Activated gamma-delta T cell treated with Interleukin-2 at 50 U/mL for 16 hours (primary cell): ENCODE measurements around the gene ARSA.

ENCODE experiments used
- DNase-seq: peaks from one replicate; pipeline ENCODE4 v3.0.0-alpha.2; 2020

ARSA gene

DNA sequence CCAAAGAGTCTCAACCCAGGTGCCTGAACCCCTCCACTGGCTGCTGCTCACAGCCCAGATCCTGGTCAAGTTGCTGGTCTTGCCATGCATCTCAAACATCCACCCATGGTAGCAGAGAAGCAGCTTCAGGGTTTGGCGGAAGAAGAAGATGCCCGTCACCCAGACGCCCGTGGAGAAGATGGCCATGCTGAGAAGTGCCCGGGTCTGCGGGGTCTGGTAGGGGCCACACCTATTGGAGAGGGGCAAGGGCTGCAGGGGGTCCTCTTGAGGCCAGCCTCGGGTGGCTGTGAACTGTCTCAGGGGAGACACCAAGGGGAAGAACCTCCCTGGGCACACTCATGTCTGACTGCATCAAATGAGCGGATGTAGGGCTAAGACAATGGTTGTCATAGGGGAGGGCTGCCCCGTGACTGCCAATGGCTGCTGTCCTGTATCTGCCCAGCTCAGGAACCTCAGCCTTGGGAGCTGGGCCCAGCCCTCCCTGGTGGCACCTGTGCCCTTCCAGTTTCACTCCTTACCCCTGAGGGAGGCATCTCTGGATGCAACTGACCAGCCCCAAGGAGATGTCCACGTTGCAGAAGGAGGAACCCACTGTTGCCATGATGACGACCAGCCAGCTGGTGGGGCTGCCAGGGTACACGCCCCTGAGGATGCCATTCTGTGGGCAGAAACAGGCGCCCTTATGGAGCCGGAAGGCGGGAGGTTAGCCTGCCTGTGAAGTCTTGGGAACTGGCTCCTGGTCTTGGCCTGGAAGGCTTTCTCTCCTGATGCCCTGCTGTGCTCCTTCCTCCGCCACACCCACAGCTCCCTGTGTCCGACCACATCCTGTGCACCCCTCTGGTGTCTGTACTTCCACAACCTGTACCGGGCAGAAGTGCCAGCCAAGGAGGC, 50.9 kb downstream of the ARSA start:
- DNase-seq, result no peak

DNA sequence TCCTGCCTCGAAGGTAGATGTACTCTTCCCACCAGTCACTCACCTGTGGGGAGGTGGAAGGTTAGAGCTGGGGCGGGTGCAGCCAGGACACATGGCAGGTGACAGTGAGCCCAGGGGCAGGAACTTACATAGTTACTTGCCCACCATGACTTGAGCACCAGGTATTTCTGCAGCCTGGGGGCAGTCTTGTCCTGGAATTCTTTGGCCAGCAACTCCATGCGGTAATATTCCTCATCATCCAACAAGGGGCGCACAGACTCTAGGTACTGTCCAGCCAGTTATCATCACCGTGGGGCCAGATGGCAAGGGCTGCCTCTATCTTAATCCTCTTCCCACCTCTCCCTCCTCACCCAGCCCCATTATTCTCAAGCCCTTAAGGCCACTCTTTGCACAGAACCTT, 51.9 kb downstream of the ARSA start:
- DNase-seq, result no peak

- no peak for DNase-seq
Measured at GRCh38 chr22:50575426-50575941, 52.5 kb downstream of the ARSA start.
